Activated CD8-positive, alpha-beta T cell treated with anti-CD3 and anti-CD28 coated beads, Interleukin-2, amount 10 ng/mL, durations not matched to agents 7 days and 5 days (primary cell): ENCODE measurements around the gene MLLT1. TPM values are rescaled to one million over a fixed set of nuclear protein-coding genes. Genes with fewer than 3 reads are reported as not detected.
"Not testable (repeated sequence)": the region's sequence is repeated elsewhere in the genome, so short reads cannot be mapped to it uniquely, and the experiment has no call there.

Experiments
- ATAC-seq: fragments of 150-1000 bp; cut with Tn5 transposase; one replicate; pipeline ENCODE4 v1.10.0; 2021; ENCODE audit warnings: moderate library complexity
- CTCF ChIA-PET: fragments of 350-600 bp; sonication (Branson Sonifier 250); formaldehyde crosslinking; loops from one replicate; lab custom pipeline; 2021; ENCODE audit warnings: antibody characterized with exemption; lab: Charles Lee
- POLR2A ChIA-PET: fragments of 350-600 bp; sonication (Branson Sonifier 250); formaldehyde crosslinking; loops from one replicate; lab custom pipeline; 2021; ENCODE audit warnings: antibody characterized with exemption; lab: Charles Lee
- DNase-seq: peaks from one replicate; pipeline ENCODE4 v3.0.0-alpha.2; 2020
- H3K27ac Mint-ChIP-seq: one replicate; pipeline ENCODE4 v1.8.0; 2021; ENCODE audit warnings: mild to moderate bottlenecking, mixed read lengths
- H3K27me3 Mint-ChIP-seq: one replicate; pipeline ENCODE4 v1.8.0; 2021; ENCODE audit warnings: low read depth, mixed read lengths
- H3K36me3 Mint-ChIP-seq: one replicate; pipeline ENCODE4 v1.8.0; 2021; ENCODE audit warnings: low read depth, mixed read lengths
- H3K4me1 Mint-ChIP-seq: one replicate; pipeline ENCODE4 v1.8.0; 2021; ENCODE audit warnings: low read depth, mixed read lengths
- H3K4me3 Mint-ChIP-seq: one replicate; pipeline ENCODE4 v1.8.0; 2021; ENCODE audit warnings: mild to moderate bottlenecking, mixed read lengths
- H3K9me3 Mint-ChIP-seq: one replicate; pipeline ENCODE4 v1.8.0; 2022; ENCODE audit warnings: mixed read lengths; ENCODE audit not compliant: insufficient read depth
- total RNA-seq, 2 experiments: library from RNA; stranded (reverse); gene quantifications; one replicate each; pipeline ENCODE4 v1.2.3, GENCODE V29; 2021

Gene MLLT1
- total RNA-seq, 2 experiments from 2014 or later = 37.3 to 48.7 TPM

DNA sequence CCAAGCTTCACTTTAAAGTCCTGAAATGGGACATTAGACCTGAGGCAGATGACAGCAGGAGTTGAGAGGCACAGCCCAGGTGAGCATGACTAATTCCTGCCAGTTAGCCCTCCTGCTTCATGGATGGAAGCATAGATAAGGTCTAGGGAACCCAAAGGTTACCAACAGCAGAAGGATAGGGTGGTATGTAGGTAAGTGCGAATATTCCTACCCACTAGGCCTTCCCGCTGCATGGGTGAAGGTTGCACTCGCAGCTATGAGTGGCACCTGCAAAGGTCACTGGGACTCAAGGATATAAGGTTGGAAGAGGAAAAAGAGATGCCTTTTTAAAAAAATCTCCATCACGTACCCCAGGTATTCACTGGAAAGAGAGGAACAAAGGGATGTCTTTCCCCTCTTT, 12.2 kb upstream of the MLLT1 start:
- Mint-ChIP-seq H3K27me3 (no peaks in the 10 kb centered on the region), H3K9me3 (peaks cover 50% of the 10 kb centered on the region), H3K36me3 (peaks cover 8% of the 10 kb centered on the region), H3K4me1 (no peaks in the 10 kb centered on the region), H3K27ac (no peak overlapping the region), H3K4me3 (no peak overlapping the region)
- POLR2A ChIA-PET = no interaction called here
- DNase-seq (no peak), ATAC-seq (no peak)
- CTCF ChIA-PET = no interaction called here

- Mint-ChIP-seq H3K27ac (no peak overlapping the region), H3K4me3 (no peak overlapping the region), H3K36me3 (peaks cover 7% of the 10 kb centered on the region), H3K4me1 (no peaks in the 10 kb centered on the region), H3K27me3 (no peaks in the 10 kb centered on the region), H3K9me3 (peaks cover 41% of the 10 kb centered on the region)
- ATAC-seq (no peak), DNase-seq (no peak)
- CTCF ChIA-PET = interaction anchor here (1.1 kb wide), 1 partner anchor 120 kb away, joined by 3 read pairs; no protein-coding TSS in a partner anchor
- POLR2A ChIA-PET = no interaction called here
These were observed 9.0 kb upstream of the MLLT1 start for GRCh38 chr19:6288737-6289136.

DNA sequence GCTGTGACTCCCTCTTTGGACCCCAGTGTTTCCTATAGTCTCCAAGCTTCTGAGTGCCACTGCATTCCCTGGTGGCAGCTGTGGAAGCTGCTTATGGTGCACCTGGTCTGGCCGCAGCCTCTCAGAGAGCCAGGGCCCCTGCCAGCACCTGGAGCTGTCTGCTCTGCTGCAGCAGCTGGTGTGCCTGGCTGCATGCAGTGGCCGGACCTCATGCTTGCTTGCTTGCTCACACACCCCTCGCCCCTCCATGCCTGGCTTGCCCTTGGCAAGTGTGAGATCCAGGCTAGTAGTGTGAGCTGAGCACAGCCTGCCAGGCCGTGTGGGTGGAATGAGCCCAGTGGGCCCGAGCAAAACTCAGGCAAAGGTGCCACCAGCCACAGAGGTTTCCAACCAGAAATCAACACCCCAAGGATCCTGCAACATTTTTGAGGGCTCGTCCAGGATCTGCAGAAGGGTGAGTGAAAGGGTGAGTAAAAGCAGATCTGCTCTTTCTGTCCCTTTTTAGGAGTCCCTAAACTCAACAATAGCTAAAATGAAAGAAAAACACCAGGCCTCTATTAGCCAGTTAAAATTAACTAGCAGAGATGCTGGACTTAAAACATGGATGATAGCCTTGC, 7.6 kb upstream of the MLLT1 start:
- peaks cover 7% of the 10 kb centered on the region for H3K36me3 Mint-ChIP-seq
- no peaks in the 10 kb centered on the region for H3K4me1 Mint-ChIP-seq
- DNase-seq (no peak), ATAC-seq (no peak)
- H3K27me3 Mint-ChIP-seq = no peaks in the 10 kb centered on the region
- H3K27ac Mint-ChIP-seq = no peak overlapping the region
- H3K9me3 Mint-ChIP-seq = peaks cover 34% of the 10 kb centered on the region
- ChIA-PET CTCF (interaction anchor here (1.4 kb wide), 1 partner anchor 14 kb away, joined by 6 read pairs; no protein-coding TSS in a partner anchor), POLR2A (no interaction called here)
- H3K4me3 Mint-ChIP-seq = no peak overlapping the region

- ChIA-PET POLR2A (no interaction called here), CTCF (interaction anchor here (1.3 to 1.4 kb wide), 2 partner anchors 14 to 68 kb away, joined by 4 to 6 read pairs; no protein-coding TSS in a partner anchor)
- H3K4me1 Mint-ChIP-seq = no peaks in the 10 kb centered on the region
- peaks cover 7% of the 10 kb centered on the region for H3K36me3 Mint-ChIP-seq
- H3K4me3 Mint-ChIP-seq = no peak overlapping the region
- DNase-seq = no peak
- peaks cover 3% of the 10 kb centered on the region for H3K27me3 Mint-ChIP-seq
- no peak overlapping the region for H3K27ac Mint-ChIP-seq
- peaks cover 32% of the 10 kb centered on the region for H3K9me3 Mint-ChIP-seq
- ATAC-seq = no peak
These were observed 6.9 kb upstream of the MLLT1 start for GRCh38 chr19:6286676-6287075.

DNA sequence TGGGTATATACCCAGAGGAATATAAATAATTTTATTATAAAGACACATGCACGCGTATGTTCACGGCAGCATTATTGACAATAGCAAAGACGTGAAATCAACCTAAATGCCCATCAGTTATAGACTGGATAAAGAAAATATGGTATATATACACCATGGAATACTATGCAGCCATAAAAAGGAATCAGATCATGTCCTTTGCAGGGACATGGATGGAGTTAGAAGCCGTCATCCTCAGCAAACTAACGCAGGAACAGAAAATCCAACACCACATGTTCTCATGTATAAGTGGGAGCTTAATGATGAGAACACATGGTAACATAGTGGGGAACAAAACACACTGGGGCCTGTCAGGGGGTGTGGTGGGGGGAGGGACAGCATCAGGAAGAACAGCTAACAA, 2.6 kb upstream of the MLLT1 start:
- DNase-seq, H3K4me3 Mint-ChIP-seq, POLR2A ChIA-PET, H3K27ac Mint-ChIP-seq, H3K27me3 Mint-ChIP-seq, ATAC-seq, CTCF ChIA-PET, H3K9me3 Mint-ChIP-seq: not testable (repeated sequence)
- Mint-ChIP-seq H3K36me3 (peaks cover 15% of the 10 kb centered on the region), H3K4me1 (peaks cover 18% of the 10 kb centered on the region)

DNA sequence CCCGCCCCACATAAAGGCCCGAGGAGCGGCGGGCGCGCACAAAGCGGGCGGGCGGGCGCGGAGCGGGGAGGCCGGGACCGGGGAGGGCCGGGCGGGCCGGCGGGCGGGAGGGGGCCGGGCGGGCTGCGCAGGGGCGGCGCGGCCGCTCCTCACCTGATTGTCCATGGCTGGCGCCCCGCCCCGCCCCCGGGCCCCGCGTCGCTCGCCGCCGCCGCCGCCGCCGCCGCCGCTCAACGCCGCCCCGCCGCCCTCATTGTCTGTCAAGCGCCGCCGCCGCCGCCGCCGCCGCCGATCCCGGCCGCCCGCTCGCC, 200 bp downstream of the MLLT1 start:
- peaks cover 14% of the 10 kb centered on the region for H3K36me3 Mint-ChIP-seq
- POLR2A ChIA-PET = no interaction called here
- H3K27ac Mint-ChIP-seq = peak overlapping the region; percentile 46
- CTCF ChIA-PET = interaction anchor here (1.3 kb wide), 1 partner anchor 375 kb away, joined by 5 read pairs; no protein-coding TSS in a partner anchor
- H3K9me3 Mint-ChIP-seq = no peaks in the 10 kb centered on the region
- H3K4me3 Mint-ChIP-seq = peak overlapping the region; percentile 56
- H3K27me3 Mint-ChIP-seq = peaks cover 3% of the 10 kb centered on the region
- no peak for DNase-seq
- peak; percentile 57 for ATAC-seq
- H3K4me1 Mint-ChIP-seq = peaks cover 41% of the 10 kb centered on the region

GRCh38 chr19:6278740-6279619, 795 bp downstream of the MLLT1 start:
- ChIA-PET POLR2A (no interaction called here), CTCF (interaction anchor here (1.3 kb wide), 1 partner anchor 375 kb away, joined by 5 read pairs; no protein-coding TSS in a partner anchor)
- peaks cover 3% of the 10 kb centered on the region for H3K27me3 Mint-ChIP-seq
- H3K36me3 Mint-ChIP-seq = peaks cover 14% of the 10 kb centered on the region
- peak overlapping the region; percentile 88 for H3K27ac Mint-ChIP-seq
- peak overlapping the region; percentile 94 for H3K4me3 Mint-ChIP-seq
- peaks cover 41% of the 10 kb centered on the region for H3K4me1 Mint-ChIP-seq
- no peaks in the 10 kb centered on the region for H3K9me3 Mint-ChIP-seq
- DNase-seq (peak; percentile 26), ATAC-seq (no peak)

DNA sequence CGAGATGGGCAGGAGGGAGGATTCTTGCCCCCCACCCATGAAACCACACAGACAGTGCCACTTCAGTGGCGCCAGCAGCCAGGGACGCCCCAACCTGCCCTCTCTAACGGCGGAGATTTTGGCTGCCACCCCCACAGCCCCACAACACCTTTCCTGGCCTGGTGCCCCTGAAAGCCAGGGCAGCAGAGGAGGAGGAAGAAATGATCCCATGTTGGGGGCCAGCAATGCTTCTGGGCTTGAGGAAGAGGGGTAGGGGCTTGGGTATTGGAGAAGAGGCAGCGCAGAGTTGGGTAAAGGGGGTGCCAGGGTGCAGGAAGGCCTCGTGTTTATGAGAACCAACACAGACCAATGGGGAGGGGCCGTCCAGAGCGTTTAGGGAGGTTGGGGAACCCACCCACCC, 1.7 kb downstream of the MLLT1 start:
- H3K27ac Mint-ChIP-seq = peak overlapping the region; percentile 88
- POLR2A ChIA-PET = no interaction called here
- H3K4me1 Mint-ChIP-seq = peaks cover 41% of the 10 kb centered on the region
- peaks cover 14% of the 10 kb centered on the region for H3K36me3 Mint-ChIP-seq
- H3K9me3 Mint-ChIP-seq = no peaks in the 10 kb centered on the region
- CTCF ChIA-PET = interaction anchor here (1.4 kb wide), 1 partner anchor 59 kb away, joined by 4 read pairs; no protein-coding TSS in a partner anchor
- DNase-seq (no peak), ATAC-seq (no peak)
- peak overlapping the region; percentile 94 for H3K4me3 Mint-ChIP-seq
- H3K27me3 Mint-ChIP-seq = peaks cover 3% of the 10 kb centered on the region

DNA sequence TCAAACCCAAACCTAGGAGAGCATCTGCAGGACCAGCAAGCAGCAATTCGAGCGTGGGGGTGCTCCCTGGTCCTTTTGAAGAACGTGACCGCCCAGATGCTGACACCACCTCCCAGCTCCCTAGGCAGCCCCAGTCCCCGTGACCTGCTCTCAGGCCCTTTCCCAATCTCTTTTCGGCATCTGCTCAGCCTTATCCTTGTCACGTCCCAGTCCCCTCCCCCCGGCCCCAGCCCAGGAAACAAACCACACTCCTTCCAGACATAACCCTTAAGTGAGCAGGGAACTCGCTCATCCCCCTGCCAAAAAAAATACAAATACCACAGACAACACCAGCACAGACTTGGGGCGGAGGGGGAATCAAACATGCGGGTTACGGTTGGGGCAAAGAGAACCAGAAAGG, 3.3 kb downstream of the MLLT1 start:
- ChIA-PET POLR2A (interaction anchor here (1.2 kb wide), 1 partner anchor 8 kb away, joined by 3 read pairs; no protein-coding TSS in a partner anchor), CTCF (interaction anchor here (1.2 kb wide), 1 partner anchor 16 kb away, joined by 3 read pairs; no protein-coding TSS in a partner anchor)
- H3K36me3 Mint-ChIP-seq = peaks cover 14% of the 10 kb centered on the region
- H3K4me1 Mint-ChIP-seq = peaks cover 41% of the 10 kb centered on the region
- ATAC-seq (no peak), DNase-seq (no peak)
- H3K4me3 Mint-ChIP-seq = no peak overlapping the region
- no peaks in the 10 kb centered on the region for H3K9me3 Mint-ChIP-seq
- H3K27me3 Mint-ChIP-seq = no peaks in the 10 kb centered on the region
- peak overlapping the region; percentile 9 for H3K27ac Mint-ChIP-seq

GRCh38 chr19:6275170-6275744, 4.5 kb downstream of the MLLT1 start:
- Mint-ChIP-seq H3K4me3 (no peak overlapping the region), H3K9me3 (no peaks in the 10 kb centered on the region), H3K27me3 (no peaks in the 10 kb centered on the region), H3K36me3 (peaks cover 21% of the 10 kb centered on the region), H3K4me1 (peaks cover 41% of the 10 kb centered on the region), H3K27ac (peak overlapping the region; percentile 39)
- DNase-seq (no peak), ATAC-seq (no peak)
- CTCF ChIA-PET = no interaction called here
- POLR2A ChIA-PET = no interaction called here

GRCh38 chr19:6274756-6275155, 5.0 kb downstream of the MLLT1 start:
- Mint-ChIP-seq H3K4me3 (no peak overlapping the region), H3K9me3 (no peaks in the 10 kb centered on the region), H3K4me1 (peaks cover 41% of the 10 kb centered on the region), H3K36me3 (peaks cover 26% of the 10 kb centered on the region), H3K27ac (no peak overlapping the region), H3K27me3 (no peaks in the 10 kb centered on the region)
- DNase-seq (no peak), ATAC-seq (no peak)
- ChIA-PET CTCF (no interaction called here), POLR2A (no interaction called here)
